ENCODE data around the gene CIZ1. TPM values are rescaled to one million over a fixed set of nuclear protein-coding genes. Genes with fewer than 3 reads are reported as not detected.

The CIZ1 gene
- total and polyA plus RNA-seq, 4 donors: 36.6 to 83.7 (median 50.5) TPM

DNA sequence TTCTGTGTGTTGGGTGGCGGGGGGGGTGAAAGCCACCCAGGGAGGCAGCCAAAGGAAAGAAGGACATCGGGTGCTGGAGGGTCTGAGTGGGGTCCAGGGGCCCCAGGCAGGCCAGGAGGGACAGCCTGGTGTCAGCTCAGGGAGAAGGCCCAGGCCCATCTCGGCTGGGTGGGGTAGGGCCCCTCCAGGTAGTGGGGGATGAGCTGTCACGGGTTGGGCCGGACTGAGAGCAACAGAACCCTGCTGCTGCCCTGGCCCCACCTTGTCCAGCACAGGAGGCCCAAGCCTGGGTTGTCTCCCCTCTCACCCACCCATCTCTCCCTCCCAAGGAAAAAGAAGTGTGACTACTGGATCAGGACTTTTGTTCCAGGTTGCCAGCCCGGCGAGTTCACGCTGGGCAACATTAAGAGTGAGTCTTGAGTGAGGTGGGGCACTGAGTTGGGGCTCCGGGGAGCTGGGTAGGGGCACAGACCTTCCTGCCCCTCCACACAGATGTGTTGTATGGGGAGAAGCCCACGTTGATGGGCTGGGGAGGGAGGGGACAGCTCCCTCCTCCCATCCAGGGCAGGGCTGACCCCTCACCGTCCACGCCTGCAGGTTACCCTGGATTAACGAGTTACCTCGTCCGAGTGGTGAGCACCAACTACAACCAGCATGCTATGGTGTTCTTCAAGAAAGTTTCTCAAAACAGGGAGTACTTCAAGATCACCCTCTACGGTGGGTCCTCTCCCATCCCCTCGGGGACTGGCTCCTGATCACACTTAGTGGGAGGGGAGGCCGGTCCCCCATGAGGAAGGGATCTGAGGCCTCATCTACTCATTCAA lies 39.9 kb downstream of the CIZ1 start:
- WGBS, 2 donors: 91 to 92% methylated on average over 18 of the region's 18 CpGs
- TF ChIP-seq, protein P1, sequence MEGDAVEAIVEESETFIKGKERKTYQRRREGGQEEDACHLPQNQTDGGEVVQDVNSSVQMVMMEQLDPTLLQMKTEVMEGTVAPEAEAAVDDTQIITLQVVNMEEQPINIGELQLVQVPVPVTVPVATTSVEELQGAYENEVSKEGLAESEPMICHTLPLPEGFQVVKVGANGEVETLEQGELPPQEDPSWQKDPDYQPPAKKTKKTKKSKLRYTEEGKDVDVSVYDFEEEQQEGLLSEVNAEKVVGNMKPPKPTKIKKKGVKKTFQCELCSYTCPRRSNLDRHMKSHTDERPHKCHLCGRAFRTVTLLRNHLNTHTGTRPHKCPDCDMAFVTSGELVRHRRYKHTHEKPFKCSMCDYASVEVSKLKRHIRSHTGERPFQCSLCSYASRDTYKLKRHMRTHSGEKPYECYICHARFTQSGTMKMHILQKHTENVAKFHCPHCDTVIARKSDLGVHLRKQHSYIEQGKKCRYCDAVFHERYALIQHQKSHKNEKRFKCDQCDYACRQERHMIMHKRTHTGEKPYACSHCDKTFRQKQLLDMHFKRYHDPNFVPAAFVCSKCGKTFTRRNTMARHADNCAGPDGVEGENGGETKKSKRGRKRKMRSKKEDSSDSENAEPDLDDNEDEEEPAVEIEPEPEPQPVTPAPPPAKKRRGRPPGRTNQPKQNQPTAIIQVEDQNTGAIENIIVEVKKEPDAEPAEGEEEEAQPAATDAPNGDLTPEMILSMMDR (IDR thresholded peaks at IDR 0.05; ENCODE audit: control extremely low read depth, extremely low read depth): no peak
- ATAC-seq (ENCODE audit: insufficient read depth, low FRiP score) (no peak), DNase-seq (no peak)
- H3K9me3 ChIP-seq (ENCODE audit: control insufficient read depth in 4 of 4, insufficient read depth in 3 of 4, low read length in 3 of 4): no peaks in the 10 kb centered on the region
- H3K4me3 ChIP-seq: no peak overlapping the region
- H3K27me3 ChIP-seq (ENCODE audit: control insufficient read depth in 3 of 3, insufficient read depth in 3 of 3, low read length in 2 of 3): no peaks in the 10 kb centered on the region
- no peaks in the 10 kb centered on the region for H3K36me3 ChIP-seq (ENCODE audit: control insufficient read depth in 4 of 4, insufficient read depth in 4 of 4, low read length in 4 of 4)
- peaks cover 0 to 13% (median 5%) of the 10 kb centered on the region in 5 donors for H3K4me1 ChIP-seq (ENCODE audit: control insufficient read depth in 5 of 5, insufficient read depth in 5 of 5, low read length in 5 of 5)
- H3K9ac ChIP-seq (ENCODE audit: insufficient read depth in 1 of 2, low read length in 2 of 2): no peak overlapping the region
- no peak overlapping the region for H3K27ac ChIP-seq (ENCODE audit: low read depth in 1 of 2, low read length in 1 of 2)

DNA sequence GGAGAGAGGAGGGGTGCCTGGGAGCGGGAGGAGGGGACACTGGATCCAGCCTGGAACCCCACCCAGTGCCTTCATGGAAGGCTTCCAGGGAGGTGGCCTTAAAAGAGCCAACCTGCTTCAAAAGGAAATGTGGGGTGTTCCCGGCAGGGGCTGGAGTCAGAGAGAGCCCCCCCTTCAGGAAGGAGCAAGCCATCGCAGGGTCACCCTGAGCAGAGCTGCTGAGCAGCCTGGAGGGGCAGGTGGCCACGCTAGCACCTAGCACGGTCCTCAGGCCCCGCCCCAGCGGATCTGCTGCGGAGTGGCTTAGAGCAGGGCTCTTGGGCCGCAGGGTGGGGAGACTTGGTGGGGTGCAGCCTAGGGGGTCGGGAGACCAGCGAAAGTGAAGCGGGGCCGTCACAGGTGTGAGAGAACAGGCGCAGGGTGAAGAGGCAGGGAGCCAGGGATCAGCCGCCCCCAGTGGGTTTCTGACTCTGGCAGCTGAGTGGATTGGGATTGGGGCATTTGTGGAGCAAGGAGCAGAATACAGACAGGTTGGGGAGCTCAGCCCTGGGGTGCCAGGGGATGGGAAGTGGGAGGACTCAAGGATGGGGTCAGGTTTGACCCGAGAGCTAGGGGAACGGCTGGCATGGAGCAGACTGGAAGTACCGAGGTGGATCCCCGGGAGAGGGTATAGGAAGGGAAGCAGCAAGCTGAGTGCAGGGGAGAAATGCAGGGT lies 40.6 kb downstream of the CIZ1 start:
- H3K27ac ChIP-seq (ENCODE audit: low read depth in 1 of 2, low read length in 1 of 2): peak overlapping the region in 1 of 2 donors; percentile 1
- WGBS, 2 donors: 72 to 80% methylated on average over 19 of the region's 19 CpGs
- H3K4me3 ChIP-seq: no peak overlapping the region
- TF ChIP-seq, protein P1 (IDR thresholded peaks at IDR 0.05; ENCODE audit: control extremely low read depth, extremely low read depth): no peak
- DNase-seq (no peak), ATAC-seq (ENCODE audit: insufficient read depth, low FRiP score) (no peak)
- H3K9ac ChIP-seq (ENCODE audit: insufficient read depth in 1 of 2, low read length in 2 of 2): no peak overlapping the region
- no peaks in the 10 kb centered on the region for H3K27me3 ChIP-seq (ENCODE audit: control insufficient read depth in 3 of 3, insufficient read depth in 3 of 3, low read length in 2 of 3)
- no peaks in the 10 kb centered on the region for H3K9me3 ChIP-seq (ENCODE audit: control insufficient read depth in 4 of 4, insufficient read depth in 3 of 4, low read length in 3 of 4)
- H3K4me1 ChIP-seq (ENCODE audit: control insufficient read depth in 5 of 5, insufficient read depth in 5 of 5, low read length in 5 of 5): peaks cover 0 to 20% (median 7%) of the 10 kb centered on the region in 5 donors
- no peaks in the 10 kb centered on the region for H3K36me3 ChIP-seq (ENCODE audit: control insufficient read depth in 4 of 4, insufficient read depth in 4 of 4, low read length in 4 of 4)

DNA sequence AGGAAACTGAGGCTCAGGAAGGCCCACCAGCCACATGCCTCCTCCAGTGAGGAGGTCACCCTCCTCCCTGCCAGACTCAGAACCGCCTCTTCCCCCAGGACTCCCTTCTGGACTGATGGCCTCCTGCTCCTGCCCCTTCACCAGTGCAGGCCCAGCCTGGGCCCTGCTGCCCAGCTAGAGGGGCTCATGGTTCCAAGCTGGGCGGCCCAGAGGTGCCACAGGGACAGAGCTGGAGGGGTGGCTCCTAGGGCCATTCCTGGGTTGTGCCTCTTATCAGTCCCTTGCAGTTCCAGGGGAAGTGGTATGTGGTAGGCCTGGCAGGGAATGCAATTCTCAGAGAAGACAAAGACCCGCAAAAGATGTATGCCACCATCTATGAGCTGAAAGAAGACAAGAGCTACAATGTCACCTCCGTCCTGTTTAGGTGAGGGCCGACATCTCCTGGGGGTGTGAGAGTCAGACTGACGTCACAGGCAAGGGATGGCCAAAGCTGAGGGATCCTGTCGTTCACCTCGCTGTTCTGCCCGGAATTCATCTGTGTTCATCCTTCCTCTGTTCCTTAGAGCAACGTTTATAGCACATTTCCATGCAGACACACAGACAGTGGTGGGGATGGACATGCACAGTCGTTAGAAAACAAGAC lies 41.3 kb downstream of the CIZ1 start:
- H3K9me3 ChIP-seq (ENCODE audit: control insufficient read depth in 4 of 4, insufficient read depth in 3 of 4, low read length in 3 of 4): no peaks in the 10 kb centered on the region
- no peak overlapping the region for H3K4me3 ChIP-seq
- H3K27ac ChIP-seq (ENCODE audit: low read depth in 1 of 2, low read length in 1 of 2): peak overlapping the region in 1 of 2 donors; percentile 33
- TF ChIP-seq, protein P1 (IDR thresholded peaks at IDR 0.05; ENCODE audit: control extremely low read depth, extremely low read depth): no peak
- ATAC-seq (ENCODE audit: insufficient read depth, low FRiP score) (no peak), DNase-seq (no peak)
- WGBS, 2 donors: 36 to 61% methylated on average over 10 to 11 of the region's 11 CpGs
- H3K4me1 ChIP-seq (ENCODE audit: control insufficient read depth in 5 of 5, insufficient read depth in 5 of 5, low read length in 5 of 5): peaks cover 0 to 20% (median 7%) of the 10 kb centered on the region in 5 donors
- no peaks in the 10 kb centered on the region for H3K27me3 ChIP-seq (ENCODE audit: control insufficient read depth in 3 of 3, insufficient read depth in 3 of 3, low read length in 2 of 3)
- no peak overlapping the region for H3K9ac ChIP-seq (ENCODE audit: insufficient read depth in 1 of 2, low read length in 2 of 2)
- H3K36me3 ChIP-seq (ENCODE audit: control insufficient read depth in 4 of 4, insufficient read depth in 4 of 4, low read length in 4 of 4): no peaks in the 10 kb centered on the region

Data from lung (tissue), 12 donors.